GM10847 (cell line): Measurements from ENCODE around the gene ARHGAP9.

Experiments used
- POLR2A ChIP-seq: IDR thresholded peaks from 2 replicates; pipeline ENCODE4 v1.6.1; 2011; ENCODE audit not compliant: insufficient read length; ENCODE audit errors: extremely low read depth

The ARHGAP9 gene

DNA sequence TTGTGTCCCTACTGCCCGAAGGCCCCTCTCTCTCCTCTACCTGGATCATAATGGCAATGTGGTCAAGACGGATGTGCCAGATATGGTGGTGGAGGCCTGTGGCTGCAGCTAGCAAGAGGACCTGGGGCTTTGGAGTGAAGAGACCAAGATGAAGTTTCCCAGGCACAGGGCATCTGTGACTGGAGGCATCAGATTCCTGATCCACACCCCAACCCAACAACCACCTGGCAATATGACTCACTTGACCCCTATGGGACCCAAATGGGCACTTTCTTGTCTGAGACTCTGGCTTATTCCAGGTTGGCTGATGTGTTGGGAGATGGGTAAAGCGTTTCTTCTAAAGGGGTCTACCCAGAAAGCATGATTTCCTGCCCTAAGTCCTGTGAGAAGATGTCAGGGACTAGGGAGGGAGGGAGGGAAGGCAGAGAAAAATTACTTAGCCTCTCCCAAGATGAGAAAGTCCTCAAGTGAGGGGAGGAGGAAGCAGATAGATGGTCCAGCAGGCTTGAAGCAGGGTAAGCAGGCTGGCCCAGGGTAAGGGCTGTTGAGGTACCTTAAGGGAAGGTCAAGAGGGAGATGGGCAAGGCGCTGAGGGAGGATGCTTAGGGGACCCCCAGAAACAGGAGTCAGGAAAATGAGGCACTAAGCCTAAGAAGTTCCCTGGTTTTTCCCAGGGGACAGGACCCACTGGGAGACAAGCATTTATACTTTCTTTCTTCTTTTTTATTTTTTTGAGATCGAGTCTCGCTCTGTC is 22.8 kb downstream of the ARHGAP9 start:
- TF ChIP-seq POLR2A: no peak

DNA sequence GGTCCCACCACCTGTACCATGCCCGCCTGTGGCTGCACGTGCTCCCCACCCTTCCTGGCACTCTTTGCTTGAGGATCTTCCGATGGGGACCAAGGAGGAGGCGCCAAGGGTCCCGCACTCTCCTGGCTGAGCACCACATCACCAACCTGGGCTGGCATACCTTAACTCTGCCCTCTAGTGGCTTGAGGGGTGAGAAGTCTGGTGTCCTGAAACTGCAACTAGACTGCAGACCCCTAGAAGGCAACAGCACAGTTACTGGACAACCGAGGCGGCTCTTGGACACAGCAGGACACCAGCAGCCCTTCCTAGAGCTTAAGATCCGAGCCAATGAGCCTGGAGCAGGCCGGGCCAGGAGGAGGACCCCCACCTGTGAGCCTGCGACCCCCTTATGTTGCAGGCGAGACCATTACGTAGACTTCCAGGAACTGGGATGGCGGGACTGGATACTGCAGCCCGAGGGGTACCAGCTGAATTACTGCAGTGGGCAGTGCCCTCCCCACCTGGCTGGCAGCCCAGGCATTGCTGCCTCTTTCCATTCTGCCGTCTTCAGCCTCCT is 23.4 kb downstream of the ARHGAP9 start:
- no peak for TF ChIP-seq POLR2A

DNA sequence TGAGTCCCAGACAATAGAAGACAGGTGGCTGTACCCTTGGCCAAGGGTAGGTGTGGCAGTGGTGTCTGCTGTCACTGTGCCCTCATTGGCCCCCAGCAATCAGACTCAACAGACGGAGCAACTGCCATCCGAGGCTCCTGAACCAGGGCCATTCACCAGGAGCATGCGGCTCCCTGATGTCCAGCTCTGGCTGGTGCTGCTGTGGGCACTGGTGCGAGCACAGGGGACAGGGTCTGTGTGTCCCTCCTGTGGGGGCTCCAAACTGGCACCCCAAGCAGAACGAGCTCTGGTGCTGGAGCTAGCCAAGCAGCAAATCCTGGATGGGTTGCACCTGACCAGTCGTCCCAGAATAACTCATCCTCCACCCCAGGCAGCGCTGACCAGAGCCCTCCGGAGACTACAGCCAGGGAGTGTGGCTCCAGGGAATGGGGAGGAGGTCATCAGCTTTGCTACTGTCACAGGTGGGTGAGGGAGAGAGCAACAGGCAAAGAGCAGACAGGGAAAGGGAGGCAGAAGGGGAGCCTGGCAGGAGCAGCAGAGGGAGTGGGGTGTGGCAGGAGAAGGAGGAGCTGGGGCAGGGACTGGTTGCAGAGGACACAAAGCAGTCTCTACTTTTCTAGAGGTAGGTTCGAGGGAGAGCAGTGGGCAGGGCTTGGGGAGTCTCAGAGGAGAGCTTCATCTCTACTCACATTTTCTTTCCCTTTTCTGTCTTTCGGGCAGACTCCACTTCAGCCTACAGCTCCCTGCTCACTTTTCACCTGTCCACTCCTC is 24.1 kb downstream of the ARHGAP9 start:
- TF ChIP-seq POLR2A: no peak

DNA sequence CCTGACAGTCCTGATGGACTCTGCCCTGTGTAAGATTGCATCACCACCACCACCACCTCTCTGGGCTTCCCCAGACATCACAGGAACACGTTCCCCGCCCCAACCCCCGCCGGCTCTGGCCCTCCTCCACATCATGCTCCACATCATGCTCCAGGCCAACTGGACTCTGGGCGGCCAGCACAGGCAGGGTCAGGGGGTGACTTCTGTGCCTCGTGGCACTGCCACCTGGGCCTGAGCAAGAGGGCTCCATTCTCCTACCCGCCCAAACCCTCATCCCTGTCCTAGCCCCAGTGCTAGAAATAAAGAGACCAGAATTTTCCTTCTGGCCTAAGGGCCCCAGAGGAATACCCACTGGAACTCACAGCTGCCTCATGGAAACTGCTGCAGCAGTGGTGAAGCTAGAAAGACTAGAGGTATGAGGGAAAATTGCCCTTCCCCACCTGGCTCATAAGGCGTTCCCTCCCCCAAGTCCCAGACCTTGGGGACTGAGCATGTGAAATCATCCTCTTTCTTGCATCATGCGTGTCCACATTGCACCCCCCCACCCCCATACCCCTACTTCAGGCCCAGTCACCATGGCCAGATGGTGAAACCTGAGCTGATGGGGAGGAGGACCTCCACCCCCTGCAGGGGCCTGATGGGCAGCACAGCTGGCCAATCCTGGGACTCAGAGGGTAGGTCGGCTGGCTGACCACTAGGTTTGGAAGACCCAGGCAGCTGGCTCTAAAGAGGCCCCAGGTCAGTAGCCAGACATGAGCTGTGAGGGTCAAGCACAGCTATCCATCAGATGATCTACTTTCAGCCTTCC is 24.9 kb downstream of the ARHGAP9 start, which contains the start of gene INHBE:
INHBE (plus strand) TSS at position 742 of the 808 bp plus-strand sequence. CDS start 230 bp downstream, outside the sequence.
- no peak for TF ChIP-seq POLR2A

DNA sequence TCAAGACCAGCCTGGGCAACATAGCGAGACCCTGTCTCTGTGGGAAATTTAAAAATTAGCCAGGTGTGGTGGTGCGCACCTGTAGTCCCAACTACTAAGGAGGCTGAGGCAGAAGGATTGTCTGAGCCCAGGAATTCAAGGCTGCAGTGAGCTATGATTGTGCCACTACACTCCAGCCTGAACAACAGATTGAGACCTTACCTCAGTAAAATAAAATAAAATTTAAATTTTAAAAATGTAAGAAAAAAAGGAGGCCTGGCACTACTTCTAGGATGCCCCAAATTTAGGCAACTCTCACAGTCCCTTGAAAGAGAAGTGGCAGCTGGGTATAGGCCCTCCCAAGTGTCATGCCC is 25.5 kb downstream of the ARHGAP9 start:
- no peak for TF ChIP-seq POLR2A

DNA sequence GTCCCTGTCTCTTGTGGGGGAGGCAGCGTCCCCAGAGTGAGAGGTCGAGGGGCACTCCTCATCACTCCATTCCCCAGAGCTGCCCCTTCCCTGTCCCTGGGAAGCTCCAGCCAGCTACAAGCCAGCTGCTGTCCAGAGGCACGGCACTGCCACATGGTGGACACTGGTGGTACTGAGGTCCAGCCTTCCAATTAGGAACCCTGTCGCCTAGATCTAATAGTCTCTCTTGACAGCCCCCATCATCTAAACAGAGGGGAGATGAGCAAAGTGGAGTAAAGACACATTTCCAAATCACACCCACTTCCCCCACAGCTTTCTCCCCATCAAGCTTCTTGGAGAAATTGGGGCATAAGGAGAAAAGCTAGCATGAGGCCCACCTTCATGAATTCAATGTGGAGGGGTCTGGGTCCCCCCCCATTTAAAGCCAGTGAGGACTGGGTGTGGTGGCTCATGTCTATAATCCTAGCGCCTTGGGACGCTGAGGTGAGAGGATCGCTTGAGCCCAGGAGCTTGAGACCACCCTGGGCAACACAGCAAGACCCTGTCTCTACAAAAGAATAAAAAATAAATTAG is 26.6 kb downstream of the ARHGAP9 start:
- no peak for TF ChIP-seq POLR2A

DNA sequence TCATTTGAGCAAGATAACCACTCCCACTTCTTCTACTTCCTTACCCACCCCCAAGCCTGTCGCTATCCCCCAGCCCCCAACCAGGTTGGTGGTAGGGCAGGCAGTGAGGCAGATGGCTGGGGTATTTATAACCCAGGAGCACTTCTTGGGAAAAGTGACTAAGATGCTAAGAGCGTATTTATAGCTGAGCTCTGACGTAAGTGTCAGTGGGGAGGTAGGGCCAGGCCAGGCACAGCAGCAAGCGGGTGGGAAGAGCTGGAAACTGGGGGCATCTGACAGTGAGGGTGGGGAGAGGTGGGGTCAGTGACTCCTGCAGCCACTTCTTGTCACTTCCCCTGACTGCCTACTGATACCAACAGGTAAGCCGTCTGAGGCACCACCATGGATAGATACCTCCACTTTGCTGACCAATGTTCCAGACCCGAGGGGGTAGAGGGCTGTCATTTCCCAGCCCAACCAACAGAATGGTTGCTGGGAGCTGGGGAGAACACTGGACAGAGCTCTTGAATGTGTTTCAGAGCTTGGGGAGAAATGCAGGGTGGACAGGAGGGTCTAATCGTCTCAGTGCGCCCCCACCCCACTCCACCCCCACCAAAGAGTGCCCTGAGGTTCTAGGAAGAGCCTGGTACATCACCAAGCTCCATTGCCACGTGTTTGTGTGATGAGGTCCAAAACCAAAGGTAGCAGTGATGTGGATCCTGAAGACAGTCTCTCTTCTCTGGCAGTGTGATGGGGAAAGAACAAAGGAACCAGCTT is 27.3 kb downstream of the ARHGAP9 start:
- TF ChIP-seq POLR2A: no peak

DNA sequence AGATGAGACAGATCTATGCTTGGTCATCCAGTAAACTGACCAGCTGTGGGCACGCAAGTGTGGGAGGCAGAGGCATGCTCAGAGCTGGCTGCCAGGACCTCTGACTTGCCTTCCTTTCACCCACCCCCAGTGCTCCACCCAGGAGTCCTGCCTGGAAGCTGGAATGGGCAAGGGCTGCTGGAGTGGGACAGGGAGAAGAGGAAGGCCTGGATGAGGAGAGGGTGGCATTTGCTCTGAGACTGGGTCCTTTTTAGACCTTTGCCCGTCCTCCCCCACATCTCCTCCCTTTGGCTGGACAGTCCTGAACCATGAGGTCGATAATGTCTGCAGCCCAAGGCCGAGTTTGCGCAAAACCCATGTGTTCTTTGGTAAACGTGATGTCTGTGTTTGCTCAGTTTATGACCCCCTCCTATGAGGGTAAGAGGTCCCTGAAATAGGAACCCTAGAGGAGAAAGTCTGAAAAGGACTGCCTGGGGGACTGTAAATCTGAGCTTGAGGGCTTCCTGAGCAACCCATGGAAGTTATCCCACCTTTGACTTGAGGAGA is 28.4 kb downstream of the ARHGAP9 start:
- no peak for TF ChIP-seq POLR2A

DNA sequence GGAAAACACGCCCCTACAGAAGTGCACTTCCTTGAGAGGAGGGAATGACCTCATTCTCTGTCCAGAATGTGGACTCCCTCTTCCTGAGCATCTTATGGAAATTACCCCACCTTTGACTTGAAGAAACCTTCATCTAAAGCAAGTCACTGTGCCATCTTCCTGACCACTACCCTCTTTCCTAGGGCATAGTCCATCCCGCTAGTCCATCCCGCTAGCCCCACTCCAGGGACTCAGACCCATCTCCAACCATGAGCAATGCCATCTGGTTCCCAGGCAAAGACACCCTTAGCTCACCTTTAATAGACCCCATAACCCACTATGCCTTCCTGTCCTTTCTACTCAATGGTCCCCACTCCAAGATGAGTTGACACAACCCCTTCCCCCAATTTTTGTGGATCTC is 29.6 kb downstream of the ARHGAP9 start:
- TF ChIP-seq POLR2A: no peak

DNA sequence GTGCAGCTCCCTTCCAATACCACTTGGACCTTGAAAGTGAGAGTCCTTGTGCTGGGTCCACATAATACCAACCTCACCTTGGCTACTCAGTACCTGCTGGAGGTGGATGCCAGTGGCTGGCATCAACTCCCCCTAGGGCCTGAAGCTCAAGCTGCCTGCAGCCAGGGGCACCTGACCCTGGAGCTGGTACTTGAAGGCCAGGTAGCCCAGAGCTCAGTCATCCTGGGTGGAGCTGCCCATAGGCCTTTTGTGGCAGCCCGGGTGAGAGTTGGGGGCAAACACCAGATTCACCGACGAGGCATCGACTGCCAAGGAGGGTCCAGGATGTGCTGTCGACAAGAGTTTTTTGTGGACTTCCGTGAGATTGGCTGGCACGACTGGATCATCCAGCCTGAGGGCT is 30.3 kb downstream of the ARHGAP9 start:
- no peak for TF ChIP-seq POLR2A

DNA sequence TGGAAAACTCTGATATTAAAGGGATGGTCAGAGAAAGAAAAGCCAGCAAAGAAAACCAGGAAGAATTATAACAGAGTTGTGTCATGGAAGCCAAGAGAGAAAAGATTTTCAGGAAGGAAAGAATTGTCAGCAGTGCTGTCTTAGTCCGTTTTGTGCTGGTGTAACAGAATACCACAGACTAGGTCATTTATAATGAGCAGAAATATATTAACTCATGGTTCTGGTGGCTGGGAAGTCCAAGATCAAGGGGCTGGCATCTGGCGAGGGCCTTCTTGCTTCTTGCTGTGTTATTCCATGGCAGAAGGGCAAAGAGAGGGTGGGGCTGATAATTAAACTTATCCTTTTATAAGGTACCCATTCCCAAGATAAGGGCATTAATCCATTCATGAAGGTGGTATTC is 31.0 kb downstream of the ARHGAP9 start:
- TF ChIP-seq POLR2A: no peak

DNA sequence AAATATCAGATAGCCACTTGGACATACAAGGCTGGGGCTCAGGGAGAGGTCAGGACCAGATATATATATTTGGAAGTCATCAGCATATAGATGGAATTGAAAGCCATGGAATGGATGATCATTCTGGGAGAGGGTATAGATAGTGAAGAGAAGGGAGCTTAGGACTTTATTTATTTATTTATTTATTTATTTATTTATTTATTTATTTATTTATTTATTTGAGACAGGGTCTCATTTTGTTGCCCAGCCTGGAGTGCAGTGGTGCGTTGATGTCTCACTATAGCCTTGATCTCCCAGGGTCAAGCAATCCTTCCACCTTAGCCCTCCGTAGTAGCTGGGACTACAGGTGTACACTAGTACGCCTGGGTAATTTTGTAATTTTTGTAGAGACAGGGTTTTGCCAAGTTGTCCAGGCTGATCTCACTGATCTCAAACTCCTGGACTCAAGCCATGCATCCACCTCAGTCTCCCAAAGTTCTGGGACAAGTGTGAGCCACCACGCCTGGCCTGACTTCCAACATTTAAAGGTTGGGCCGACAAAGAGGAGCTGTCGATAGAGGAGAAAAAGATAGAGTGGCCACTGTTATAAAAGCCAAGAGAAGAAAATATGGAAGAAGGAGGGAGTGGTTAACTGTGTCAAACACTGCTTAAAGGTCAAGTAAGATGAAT is 33.2 kb downstream of the ARHGAP9 start:
- no peak for TF ChIP-seq POLR2A

DNA sequence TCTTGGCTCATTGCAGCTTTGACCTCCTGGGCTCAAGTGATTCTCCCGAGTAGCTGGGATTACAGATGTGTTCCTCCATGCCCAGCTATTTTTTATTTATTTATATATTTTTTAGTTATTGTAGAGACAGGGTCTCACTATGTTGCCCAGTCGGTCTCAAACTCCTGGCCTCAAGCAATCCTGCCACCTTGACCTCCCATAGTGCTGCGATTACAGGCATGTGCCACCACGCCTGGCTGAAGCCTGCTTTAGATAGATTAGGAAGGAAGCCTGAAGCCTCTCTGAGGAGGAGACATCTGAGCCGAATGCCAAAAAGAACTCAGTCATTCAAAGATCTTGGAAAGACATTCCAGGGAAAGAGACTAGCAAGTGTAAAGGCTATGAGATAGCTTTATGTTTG is 34.9 kb downstream of the ARHGAP9 start:
- TF ChIP-seq POLR2A: no peak
